Muscle of back (tissue), 11 donors: ENCODE measurements around the gene HS3ST3B1. TPM values are rescaled to one million over a fixed set of nuclear protein-coding genes. Genes with fewer than 3 reads are reported as not detected.

Experiments used
- DNase-seq, 3 donors: peaks; one replicate each; pipeline versions ENCODE4 v3.0.0 to v3.0.0-alpha.2; 2013
- polyA plus RNA-seq, 10 donors: library from polyadenylated mRNA; unstranded; fragments of 120-200 nt; gene quantifications; one replicate each; pipeline ENCODE4 v1.2.1, GENCODE V29; 2013; ENCODE audit not compliant: insufficient read length in 10 of 10

The HS3ST3B1 gene
- polyA plus RNA-seq, 10 donors: 0.71 to 4.7 (median 3.4) TPM

- DNase-seq: no peak
These were observed 20.0 kb downstream of the HS3ST3B1 start for GRCh38 chr17:14320734-14321475.

GRCh38 chr17:14321476-14321949, 20.6 kb downstream of the HS3ST3B1 start:
- no peak for DNase-seq

DNA sequence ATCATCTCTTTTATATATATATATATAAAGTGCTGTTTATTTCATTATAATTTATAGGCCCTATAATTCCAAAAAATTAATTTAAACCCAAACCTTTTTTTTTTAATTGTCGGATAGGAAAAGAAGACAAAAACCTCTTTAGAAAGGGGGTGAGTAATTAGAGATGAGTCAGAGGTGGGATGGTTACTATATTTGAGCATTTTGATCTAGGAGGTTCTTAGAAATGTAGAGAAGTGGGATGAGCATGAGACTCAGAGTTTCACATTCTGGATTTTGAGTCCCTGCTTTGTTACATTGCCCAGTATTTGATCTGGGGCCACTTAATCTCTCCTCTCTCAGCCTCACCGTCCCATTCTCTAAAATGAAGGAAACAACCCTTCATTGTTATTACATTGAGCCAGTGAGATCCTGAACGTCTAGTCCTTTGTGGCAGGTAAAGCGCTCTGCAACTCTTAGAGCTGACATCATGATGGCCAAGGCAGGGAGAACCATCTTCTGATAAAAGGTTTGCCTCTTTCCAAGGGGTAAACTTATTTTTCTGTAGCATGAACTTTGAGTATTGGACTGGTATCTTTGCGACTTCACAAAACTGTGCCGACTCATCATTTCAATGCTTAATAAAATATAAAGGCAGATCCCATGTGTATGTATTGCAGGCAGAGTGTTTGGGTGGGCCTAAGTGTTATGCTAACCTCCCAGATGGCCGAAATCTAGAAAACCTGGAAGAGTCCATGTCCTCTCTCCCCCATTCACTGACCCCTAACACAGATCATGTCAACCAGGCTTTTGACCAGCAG, 21.3 kb downstream of the HS3ST3B1 start:
- DNase-seq: no peak

DNA sequence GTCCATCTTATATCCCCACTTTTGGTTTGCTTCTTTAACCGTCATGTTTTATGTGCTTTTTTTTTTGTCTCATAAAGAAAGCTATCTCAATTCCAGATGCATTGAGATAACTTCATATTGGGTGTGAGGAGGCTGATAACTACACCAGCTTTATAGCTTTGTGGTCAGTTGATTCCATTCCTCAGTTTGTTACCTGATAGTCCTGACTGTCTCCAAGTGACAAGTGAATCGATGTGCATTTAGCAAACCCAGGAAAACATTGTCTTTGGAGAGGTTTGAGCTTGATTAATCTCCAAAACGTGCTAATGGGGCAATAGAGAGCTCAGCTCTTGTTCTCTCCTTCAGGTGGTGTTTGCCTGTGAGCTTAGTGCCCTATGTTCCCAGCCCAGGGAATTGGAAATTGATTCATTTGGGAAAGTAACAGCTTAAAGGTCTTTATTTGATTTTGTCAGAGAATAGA, 22.7 kb downstream of the HS3ST3B1 start:
- DNase-seq: no peak

- DNase-seq: no peak
These were observed 24.8 kb downstream of the HS3ST3B1 start for GRCh38 chr17:14325618-14326167.

DNA sequence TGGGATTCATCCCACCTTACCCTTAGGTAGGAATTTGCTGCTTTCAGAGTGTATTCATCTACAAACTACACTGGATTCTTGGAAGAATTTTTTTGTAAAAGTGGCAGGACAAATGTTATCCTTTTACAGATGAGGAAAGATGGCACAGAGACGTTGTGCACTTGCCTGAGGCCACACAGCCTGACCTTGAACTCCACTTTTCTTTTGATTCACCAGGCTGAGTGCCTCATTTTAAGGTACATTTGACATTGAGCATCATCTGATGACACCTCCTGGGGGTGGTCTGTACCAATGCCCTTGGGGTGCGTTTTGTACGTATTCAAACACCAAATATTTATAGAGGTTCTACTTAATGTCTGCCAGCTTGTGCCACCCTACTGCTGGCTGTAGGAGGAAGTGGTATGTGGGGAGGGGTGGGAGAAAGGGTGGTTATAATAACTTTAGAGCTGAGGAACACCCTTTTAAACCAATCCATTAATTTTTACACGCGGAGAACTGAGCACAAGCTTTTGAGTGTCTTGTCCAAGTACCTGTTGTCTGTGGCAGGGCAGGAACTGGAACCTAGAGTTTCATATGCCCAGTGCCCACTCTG, 29.1 kb downstream of the HS3ST3B1 start:
- DNase-seq: no peak

DNA sequence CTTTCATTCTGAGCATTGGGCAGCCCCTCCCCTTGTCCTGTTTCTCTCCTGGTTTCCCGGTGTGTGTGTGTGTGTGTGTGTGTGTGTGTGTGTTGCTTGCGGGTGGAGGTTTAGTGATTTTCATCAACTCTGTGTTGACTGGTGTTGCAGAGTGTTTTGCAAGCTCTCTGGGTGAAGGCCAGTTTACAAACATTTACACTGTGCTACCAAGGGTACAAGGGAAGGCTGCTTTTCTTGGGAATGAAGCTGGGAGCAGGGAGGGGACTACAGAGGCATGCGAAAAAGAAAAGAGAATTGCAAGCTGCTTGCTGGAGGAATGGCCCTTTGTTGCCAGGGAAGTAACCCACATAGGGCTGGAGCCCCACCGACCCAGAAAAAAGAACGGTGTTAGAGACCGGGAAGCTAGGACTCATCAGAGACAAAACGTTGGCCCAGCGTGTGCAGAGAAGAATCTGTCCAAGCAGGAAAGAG, 29.6 kb downstream of the HS3ST3B1 start:
- peak in 1 of 3 donors; percentile 39 for DNase-seq

- no peak for DNase-seq
These were observed 30.5 kb downstream of the HS3ST3B1 start for GRCh38 chr17:14331225-14331981.

DNA sequence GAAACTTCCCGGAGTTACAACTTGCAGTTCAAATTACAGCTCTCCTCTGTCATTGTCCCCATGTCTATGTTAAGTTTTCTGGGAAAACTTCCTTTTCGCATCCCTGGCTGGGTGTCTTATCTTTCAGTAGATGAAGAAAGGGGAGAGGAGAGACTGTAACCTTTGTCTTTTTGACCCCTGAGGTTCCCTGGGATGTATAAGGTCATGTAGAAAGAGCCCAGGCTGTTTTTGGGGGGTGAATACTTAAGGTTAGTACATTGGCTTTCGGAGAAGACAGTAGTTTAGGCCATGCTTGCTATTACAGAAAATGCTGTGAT, 31.1 kb downstream of the HS3ST3B1 start:
- DNase-seq: no peak

DNA sequence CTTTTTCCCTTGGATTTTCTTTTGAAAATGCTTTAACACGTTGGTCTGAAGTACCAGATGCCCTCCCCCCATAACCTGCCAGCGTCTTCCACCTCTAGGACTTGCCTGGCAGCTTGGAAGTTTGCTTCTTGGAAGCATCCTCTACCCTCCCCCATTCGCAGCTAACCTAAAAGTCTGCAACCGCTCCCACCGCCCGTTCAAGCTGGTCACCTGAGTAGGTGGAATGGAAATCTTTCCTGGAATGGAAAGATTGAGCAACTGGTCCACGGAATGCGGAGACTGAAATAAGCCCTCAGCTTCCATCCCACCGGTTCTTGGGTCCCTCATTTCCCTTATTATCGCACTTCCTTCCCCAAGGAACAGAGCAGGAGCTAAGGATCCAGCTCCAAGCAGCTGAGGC, 31.4 kb downstream of the HS3ST3B1 start:
- DNase-seq: no peak

GRCh38 chr17:14333506-14333905, 32.6 kb downstream of the HS3ST3B1 start:
- no peak for DNase-seq

DNA sequence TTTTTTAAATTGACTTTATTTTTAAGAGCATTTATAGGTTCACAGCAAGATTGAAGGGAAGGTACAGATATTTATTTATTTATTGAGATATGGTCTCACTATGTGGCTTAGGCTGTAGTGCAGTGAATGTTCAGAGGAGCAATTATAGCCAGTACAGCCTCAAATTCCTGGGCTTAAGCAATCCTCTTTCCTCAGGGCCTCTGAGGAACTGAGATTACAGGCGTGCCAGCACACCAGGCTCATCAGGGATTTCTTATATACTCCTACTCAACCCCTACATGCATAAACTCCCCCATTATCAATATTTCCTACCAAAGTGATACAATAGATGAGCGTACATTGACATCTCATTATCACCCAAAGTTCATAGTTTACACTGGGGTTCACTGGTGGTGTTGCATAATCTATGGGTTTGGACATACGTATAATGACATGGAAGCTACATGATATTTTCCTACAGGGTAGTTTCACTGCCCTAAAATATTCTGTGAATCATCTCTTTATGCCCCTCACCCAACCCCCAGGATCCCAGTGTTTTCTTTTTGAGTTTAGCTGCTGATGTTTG, 33.5 kb downstream of the HS3ST3B1 start:
- no peak for DNase-seq

DNA sequence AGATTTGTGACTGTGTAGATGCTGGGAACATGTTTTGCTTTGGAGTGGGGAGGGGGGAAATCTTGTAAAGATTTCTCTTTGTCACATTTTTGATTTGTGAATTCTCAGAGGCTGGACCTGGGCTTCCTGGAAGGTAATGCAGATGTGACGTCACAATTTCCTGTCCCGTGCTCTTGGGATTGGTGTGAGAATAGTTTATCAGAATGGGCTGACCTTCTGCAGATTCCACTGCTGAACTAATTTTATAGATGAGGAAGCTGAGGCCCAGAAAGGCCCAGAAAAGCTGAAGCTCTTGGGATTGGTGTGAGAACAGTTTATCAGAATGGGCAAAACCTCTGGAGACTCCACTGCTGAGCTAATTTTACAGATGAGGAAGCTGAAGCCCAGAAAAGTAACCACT, 34.0 kb downstream of the HS3ST3B1 start:
- DNase-seq: no peak

DNA sequence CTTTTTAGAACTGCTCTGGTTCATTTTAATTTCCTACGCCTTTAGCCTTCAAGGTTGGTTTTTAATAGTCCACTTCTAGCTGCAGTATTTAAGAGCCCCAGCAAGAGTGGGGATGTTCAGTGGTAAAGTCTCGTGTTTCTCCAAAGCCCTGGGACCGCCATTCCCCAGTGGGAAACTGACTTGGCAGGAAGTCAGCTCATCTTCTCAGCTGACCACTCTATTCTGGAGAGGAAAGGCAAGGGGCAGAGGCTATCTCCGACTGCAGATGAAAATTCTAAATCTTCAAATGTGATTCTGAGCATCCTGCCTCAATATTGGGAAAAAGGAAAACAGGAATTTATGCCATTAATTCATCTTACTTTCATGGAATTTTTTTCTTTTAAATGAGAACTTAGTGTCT, 35.5 kb downstream of the HS3ST3B1 start:
- DNase-seq: no peak

- no peak for DNase-seq
These were observed 36.8 kb downstream of the HS3ST3B1 start for GRCh38 chr17:14337596-14338079.

DNA sequence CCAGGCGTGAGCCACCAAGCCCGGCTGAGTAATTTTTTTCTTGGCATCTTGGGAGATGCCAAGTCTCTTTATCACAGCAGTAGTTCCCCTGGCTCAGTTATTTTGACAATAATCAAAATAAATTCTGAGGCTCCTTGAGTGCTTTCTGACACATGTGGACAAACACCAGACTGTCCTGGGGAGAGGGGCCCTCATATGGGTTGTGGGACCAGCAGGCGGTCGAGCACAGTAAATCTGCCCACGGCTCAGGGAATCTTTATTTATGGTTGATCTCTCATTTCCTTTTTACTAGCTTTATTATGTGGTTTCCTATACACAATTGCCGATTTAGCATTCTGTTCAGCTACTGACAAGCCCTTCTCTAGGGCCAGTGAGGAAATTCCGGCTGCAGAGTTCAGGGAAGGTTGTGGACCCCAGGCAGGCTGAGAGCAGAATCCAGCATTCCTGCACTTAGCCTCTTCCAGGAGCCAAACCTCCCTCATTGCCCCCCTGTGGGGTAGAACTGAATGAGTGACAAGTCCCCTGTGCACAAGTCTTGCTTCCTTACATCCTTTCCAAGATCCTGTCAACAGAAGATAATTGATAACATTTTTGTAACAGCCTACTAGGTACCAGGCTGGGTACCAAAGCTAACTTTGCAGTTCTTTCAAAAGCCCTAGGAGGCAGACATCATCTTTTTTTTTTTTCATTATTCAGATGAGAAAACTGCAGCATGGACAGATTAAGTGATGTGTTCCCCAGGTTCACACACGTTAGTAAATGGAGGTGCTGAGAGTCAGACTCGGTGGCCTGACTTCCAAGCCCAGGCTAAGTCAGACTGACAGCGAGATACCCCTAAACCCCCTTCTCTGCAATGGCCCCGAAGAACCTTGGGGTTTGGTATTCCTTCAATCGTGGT, 40.2 kb downstream of the HS3ST3B1 start:
- DNase-seq: no peak

- no peak for DNase-seq
These were observed 41.0 kb downstream of the HS3ST3B1 start for GRCh38 chr17:14341866-14342265.

- no peak for DNase-seq
These were observed 45.9 kb downstream of the HS3ST3B1 start for GRCh38 chr17:14346801-14347200.

DNA sequence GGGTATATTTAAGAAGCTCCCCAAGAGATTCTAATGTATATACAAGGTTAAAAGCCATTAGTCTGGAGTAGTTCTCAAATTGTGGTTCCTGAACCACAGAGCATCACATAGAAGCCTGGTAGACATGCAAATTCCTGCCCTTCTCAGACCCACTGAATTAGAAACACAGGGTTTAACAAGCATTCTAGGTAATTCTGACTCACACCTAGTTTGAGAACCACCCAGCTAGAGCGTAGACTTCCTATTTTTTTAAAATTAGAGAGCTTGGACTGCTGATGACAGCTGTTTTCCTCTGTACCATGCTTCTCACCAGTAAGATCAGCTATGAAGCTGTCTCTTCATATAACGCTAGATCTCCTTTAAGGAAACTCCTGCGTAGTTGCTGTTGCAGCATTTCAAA, 50.6 kb downstream of the HS3ST3B1 start:
- DNase-seq: no peak

GRCh38 chr17:14352136-14352535, 51.3 kb downstream of the HS3ST3B1 start:
- no peak for DNase-seq
